ENCODE results near the gene SLC25A34.

GRCh38 chr1:15764269-15764764, 28.3 kb downstream of the SLC25A34 start:
- TF ChIP-seq TAF1 (IDR thresholded peaks at IDR 0.05; ENCODE audit: borderline replicate concordance, low read depth, low read length): no peak
- no peak for TF ChIP-seq GABPA (IDR thresholded peaks at IDR 0.05; ENCODE audit: low read depth)
- TF ChIP-seq FOXJ3 (CRISPR knock-in tag; IDR thresholded peaks at IDR 0.05): no peak
- no peak for TF ChIP-seq EP300 (IDR thresholded peaks at IDR 0.05; ENCODE audit: borderline replicate concordance in 1 of 2, low read depth in 1 of 2, low read length in 1 of 2)
- TF ChIP-seq CTCF (IDR thresholded peaks at IDR 0.05): no peak
- TF ChIP-seq NFIC (IDR thresholded peaks at IDR 0.05; ENCODE audit: borderline replicate concordance): no peak
- TF ChIP-seq REST (IDR thresholded peaks at IDR 0.05; ENCODE audit: low read depth, low read length): no peak
- TF ChIP-seq GATA2 (CRISPR knock-in tag; IDR thresholded peaks at IDR 0.05): no peak
- no peak for TF ChIP-seq RAD21 (IDR thresholded peaks at IDR 0.05; ENCODE audit: low read length)
- no peak for TF ChIP-seq IRF3 (IDR thresholded peaks at IDR 0.05; ENCODE audit: low read depth, low read length)
- no peak for TF ChIP-seq MAX (IDR thresholded peaks at IDR 0.05; ENCODE audit: low read depth)
- TF ChIP-seq SMC3 (IDR thresholded peaks at IDR 0.05; ENCODE audit: low read depth, low read length): no peak

Measured in SK-N-SH (cell line).